ENCODE measurements around the gene DOCK4. TPM values are rescaled to one million over a fixed set of nuclear protein-coding genes. Genes with fewer than 3 reads are reported as not detected.

The DOCK4 gene
- total and polyA plus RNA-seq, 10 of the 15 experiments (the other 5 are each of a cell fraction or from before 2014, with no cell fraction given) = 0.03 to 0.73 (median 0.38) TPM

DNA sequence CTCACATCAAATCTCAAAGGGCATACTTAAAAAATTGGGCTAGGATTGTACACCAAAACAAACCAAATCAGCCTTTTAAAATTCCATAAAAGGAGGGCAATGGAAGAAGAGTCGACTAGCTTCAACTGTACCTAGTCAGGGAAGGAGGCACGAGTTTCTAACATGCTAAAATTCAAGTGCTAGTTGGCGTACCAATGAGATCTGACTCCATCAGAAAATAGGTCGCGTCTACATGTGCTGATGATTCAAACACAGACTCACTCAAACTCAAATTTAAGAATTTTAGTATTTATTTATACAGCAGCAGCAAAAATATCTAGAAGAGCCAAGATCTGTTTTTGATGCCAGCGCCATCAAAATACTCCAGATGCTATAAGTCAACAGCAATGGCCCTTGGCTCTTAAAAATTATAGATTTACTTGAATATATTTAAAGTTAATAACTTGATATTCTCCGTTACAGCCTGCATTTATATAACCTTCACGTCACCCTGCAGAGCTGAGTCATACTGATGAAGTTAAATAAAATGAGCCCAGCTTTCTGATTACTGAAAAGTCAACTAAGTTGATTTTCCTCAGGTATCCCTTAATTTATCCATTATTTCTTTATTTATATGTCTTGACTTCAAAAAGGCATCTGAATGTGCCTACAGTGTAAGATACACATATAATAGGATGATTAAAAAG lies 341.8 kb downstream of the DOCK4 start:
- Histone ChIP-seq H2AFZ (ENCODE audit: control insufficient read depth, low read depth, low read length) (no peak overlapping the region), H4K20me1 (ENCODE audit: control insufficient read depth, insufficient read depth) (no peaks in the 10 kb centered on the region), H3K27me3 (replicated peaks in 1 of 2; ENCODE audit: control insufficient read depth in 2 of 2, insufficient read depth in 2 of 2, low read length in 1 of 2) (no peaks in the 10 kb centered on the region), H3K9ac (ENCODE audit: control insufficient read depth, insufficient read depth, low read length) (no peak overlapping the region), H3K27ac (ENCODE audit: control insufficient read depth, insufficient read depth) (no peak overlapping the region), H3K4me3 (no peak overlapping the region), H3K4me2 (ENCODE audit: control insufficient read depth, insufficient read depth) (no peak overlapping the region), H3K79me2 (ENCODE audit: control insufficient read depth, insufficient read depth, low read length) (no peaks in the 10 kb centered on the region), H3K9me3 (replicated peaks; ENCODE audit: control insufficient read depth, insufficient read depth, low read length) (no peaks in the 10 kb centered on the region), H3K4me1 (ENCODE audit: control insufficient read depth, insufficient read depth, low read length) (no peaks in the 10 kb centered on the region), H3K36me3 (ENCODE audit: control insufficient read depth in 2 of 2, insufficient read depth in 2 of 2, low read length in 1 of 2) (no peaks in the 10 kb centered on the region)
- no peak for ATAC-seq
- ChIA-PET SMC1A (ENCODE audit: uncharacterized antibody, unreplicated experiment) (no interaction called here), RAD21 (ENCODE audit: unreplicated experiment) (interaction anchor here (0.6 kb wide), 1 partner anchor 12 kb away, joined by 3 read pairs; no protein-coding TSS in a partner anchor), POLR2A (no interaction called here), CTCF (interaction anchor here (2.0 kb wide), 1 partner anchor 9 kb away, joined by 6 read pairs; no protein-coding TSS in a partner anchor)
- WGBS (ENCODE audit: insufficient coverage, insufficient replicate concordance, low lambda C conversion rate, missing lambda C conversion rate) = 77% methylated on average over 8 of the region's 8 CpGs
- BruUV-seq (replicated peaks) = no TSS peak
- FAIRE-seq = no peak
- TF ChIP-seq, protein P1, sequence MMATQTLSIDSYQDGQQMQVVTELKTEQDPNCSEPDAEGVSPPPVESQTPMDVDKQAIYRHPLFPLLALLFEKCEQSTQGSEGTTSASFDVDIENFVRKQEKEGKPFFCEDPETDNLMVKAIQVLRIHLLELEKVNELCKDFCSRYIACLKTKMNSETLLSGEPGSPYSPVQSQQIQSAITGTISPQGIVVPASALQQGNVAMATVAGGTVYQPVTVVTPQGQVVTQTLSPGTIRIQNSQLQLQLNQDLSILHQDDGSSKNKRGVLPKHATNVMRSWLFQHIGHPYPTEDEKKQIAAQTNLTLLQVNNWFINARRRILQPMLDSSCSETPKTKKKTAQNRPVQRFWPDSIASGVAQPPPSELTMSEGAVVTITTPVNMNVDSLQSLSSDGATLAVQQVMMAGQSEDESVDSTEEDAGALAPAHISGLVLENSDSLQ (IDR thresholded peaks at IDR 0.05) = no peak
- TF ChIP-seq, protein P2, sequence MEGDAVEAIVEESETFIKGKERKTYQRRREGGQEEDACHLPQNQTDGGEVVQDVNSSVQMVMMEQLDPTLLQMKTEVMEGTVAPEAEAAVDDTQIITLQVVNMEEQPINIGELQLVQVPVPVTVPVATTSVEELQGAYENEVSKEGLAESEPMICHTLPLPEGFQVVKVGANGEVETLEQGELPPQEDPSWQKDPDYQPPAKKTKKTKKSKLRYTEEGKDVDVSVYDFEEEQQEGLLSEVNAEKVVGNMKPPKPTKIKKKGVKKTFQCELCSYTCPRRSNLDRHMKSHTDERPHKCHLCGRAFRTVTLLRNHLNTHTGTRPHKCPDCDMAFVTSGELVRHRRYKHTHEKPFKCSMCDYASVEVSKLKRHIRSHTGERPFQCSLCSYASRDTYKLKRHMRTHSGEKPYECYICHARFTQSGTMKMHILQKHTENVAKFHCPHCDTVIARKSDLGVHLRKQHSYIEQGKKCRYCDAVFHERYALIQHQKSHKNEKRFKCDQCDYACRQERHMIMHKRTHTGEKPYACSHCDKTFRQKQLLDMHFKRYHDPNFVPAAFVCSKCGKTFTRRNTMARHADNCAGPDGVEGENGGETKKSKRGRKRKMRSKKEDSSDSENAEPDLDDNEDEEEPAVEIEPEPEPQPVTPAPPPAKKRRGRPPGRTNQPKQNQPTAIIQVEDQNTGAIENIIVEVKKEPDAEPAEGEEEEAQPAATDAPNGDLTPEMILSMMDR (IDR thresholded peaks at IDR 0.05 in 2 of 3, conservative IDR thresholded peaks at IDR 0.05 in 1 of 3; ENCODE audit: control insufficient read depth in 2 of 3, extremely low read depth in 1 of 3, insufficient read depth in 1 of 3, low read depth in 3 of 3, low read length in 3 of 3) = no peak
- TF ChIP-seq HDAC2 (IDR thresholded peaks at IDR 0.05) (no peak), ZNF217 (IDR thresholded peaks at IDR 0.05) (no peak), RUNX3 (IDR thresholded peaks at IDR 0.05; ENCODE audit: low read length) (no peak), PAX5 (IDR thresholded peaks at IDR 0.05; ENCODE audit: borderline replicate concordance, low read depth, low read length) (no peak), GABPA (IDR thresholded peaks at IDR 0.05; ENCODE audit: low read depth) (no peak)
- in situ Hi-C loops (cut with MboI) = no loop called here
- DNase-seq (ENCODE audit: low read depth, low spot score) = no peak
- intact Hi-C loops (cut with micrococcal nuclease; ENCODE audit: unreplicated experiment) = no loop called here
